Measurements from ENCODE around the gene CYP3A5.

DNA sequence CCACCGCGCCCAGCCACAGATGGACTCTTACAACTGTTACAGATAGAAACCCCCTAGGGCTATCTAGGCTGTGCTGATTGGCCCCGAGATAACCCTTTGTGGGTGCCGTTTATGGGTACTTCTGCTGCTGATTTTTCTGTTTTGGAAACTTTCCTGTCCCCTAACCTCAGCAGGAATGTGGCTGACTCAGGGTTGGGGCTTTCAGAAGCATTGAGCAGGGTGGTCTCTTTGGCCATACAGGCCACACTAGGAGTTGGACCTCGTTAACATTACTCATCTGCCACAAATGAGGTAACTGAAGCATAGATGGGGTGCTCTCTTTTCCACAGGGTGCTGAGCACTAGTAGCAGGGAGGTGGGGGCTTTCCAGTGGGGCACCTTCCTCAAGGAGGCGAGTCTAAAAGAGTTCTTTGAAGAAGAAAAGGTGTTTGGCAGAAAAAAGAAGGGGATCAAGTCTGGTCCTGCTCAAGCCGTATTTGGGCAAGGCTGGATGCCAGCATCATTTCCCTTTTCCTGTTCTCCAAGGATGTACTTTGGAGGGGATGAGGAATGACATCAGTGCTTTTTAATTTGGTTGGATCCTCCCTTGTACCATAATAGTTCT is 56.6 kb downstream of the CYP3A5 start:
- TF ChIP-seq CEBPB (IDR thresholded peaks at IDR 0.05): no peak
- TF ChIP-seq EGR1 (IDR thresholded peaks at IDR 0.05): no peak
- TF ChIP-seq, protein P1, sequence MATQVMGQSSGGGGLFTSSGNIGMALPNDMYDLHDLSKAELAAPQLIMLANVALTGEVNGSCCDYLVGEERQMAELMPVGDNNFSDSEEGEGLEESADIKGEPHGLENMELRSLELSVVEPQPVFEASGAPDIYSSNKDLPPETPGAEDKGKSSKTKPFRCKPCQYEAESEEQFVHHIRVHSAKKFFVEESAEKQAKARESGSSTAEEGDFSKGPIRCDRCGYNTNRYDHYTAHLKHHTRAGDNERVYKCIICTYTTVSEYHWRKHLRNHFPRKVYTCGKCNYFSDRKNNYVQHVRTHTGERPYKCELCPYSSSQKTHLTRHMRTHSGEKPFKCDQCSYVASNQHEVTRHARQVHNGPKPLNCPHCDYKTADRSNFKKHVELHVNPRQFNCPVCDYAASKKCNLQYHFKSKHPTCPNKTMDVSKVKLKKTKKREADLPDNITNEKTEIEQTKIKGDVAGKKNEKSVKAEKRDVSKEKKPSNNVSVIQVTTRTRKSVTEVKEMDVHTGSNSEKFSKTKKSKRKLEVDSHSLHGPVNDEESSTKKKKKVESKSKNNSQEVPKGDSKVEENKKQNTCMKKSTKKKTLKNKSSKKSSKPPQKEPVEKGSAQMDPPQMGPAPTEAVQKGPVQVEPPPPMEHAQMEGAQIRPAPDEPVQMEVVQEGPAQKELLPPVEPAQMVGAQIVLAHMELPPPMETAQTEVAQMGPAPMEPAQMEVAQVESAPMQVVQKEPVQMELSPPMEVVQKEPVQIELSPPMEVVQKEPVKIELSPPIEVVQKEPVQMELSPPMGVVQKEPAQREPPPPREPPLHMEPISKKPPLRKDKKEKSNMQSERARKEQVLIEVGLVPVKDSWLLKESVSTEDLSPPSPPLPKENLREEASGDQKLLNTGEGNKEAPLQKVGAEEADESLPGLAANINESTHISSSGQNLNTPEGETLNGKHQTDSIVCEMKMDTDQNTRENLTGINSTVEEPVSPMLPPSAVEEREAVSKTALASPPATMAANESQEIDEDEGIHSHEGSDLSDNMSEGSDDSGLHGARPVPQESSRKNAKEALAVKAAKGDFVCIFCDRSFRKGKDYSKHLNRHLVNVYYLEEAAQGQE (IDR thresholded peaks at IDR 0.05; ENCODE audit: low read depth): no peak
- TF ChIP-seq, protein P2, sequence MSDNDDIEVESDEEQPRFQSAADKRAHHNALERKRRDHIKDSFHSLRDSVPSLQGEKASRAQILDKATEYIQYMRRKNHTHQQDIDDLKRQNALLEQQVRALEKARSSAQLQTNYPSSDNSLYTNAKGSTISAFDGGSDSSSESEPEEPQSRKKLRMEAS (IDR thresholded peaks at IDR 0.05): no peak
- TF ChIP-seq EP300 (IDR thresholded peaks at IDR 0.05; ENCODE audit: borderline replicate concordance): no peak
- no peak for TF ChIP-seq TAF1 (IDR thresholded peaks at IDR 0.05; ENCODE audit: low read depth)
- no peak for TF ChIP-seq TCF12 (IDR thresholded peaks at IDR 0.05; ENCODE audit: low read depth)
- no peak for TF ChIP-seq CREB1 (IDR thresholded peaks at IDR 0.05; ENCODE audit: low read depth)
- no peak for TF ChIP-seq FOXM1 (IDR thresholded peaks at IDR 0.05; ENCODE audit: borderline replicate concordance, low read depth)
- TF ChIP-seq YY1 (IDR thresholded peaks at IDR 0.05; ENCODE audit: low read depth): no peak
- TF ChIP-seq ZBTB7A (IDR thresholded peaks at IDR 0.05; ENCODE audit: low read depth): no peak

Data from Ishikawa (cell line).